WTC11 (cell line): ENCODE measurements around the gene MAST4. TPM values are rescaled to one million over a fixed set of nuclear protein-coding genes. Genes with fewer than 3 reads are reported as not detected.

ENCODE experiments used
- ATAC-seq: fragments of 200-7000 bp; cut with Tn5 transposase; 2 replicates; pipeline ENCODE4 v1.10.0; 2021; ENCODE audit warnings: mild to moderate bottlenecking, moderate library complexity
- CTCF ChIA-PET: fragments of 300-600 bp; sonication (Branson Sonifier 250); formaldehyde crosslinking; loops from one replicate; lab custom pipeline; 2021; ENCODE audit warnings: antibody characterized with exemption; lab: Charles Lee
- POLR2A ChIA-PET: fragments of 350-600 bp; sonication (Branson Sonifier 250); formaldehyde crosslinking; loops from one replicate; lab custom pipeline; 2021; ENCODE audit warnings: antibody characterized with exemption; lab: Charles Lee
- DNase-seq: peaks from one replicate; pipeline ENCODE4 v3.0.0; 2021; ENCODE audit warnings: low spot score
- H3K27ac Mint-ChIP-seq: 2 replicates; pipeline ENCODE4 v1.8.0; 2021; ENCODE audit warnings: mixed read lengths
- H3K27me3 Mint-ChIP-seq: 2 replicates; pipeline ENCODE4 v1.8.0; 2021; ENCODE audit warnings: low read depth, mild to moderate bottlenecking, moderate library complexity, mixed read lengths
- H3K36me3 Mint-ChIP-seq: 2 replicates; pipeline ENCODE4 v1.8.0; 2021; ENCODE audit warnings: mixed read lengths
- H3K4me1 Mint-ChIP-seq: 2 replicates; pipeline ENCODE4 v1.8.0; 2022; ENCODE audit warnings: mixed read lengths
- H3K4me3 Mint-ChIP-seq: 2 replicates; pipeline ENCODE4 v1.8.0; 2021; ENCODE audit warnings: mild to moderate bottlenecking, moderate library complexity, mixed read lengths
- H3K9me3 Mint-ChIP-seq: 2 replicates; pipeline ENCODE4 v1.8.0; 2021; ENCODE audit warnings: mixed read lengths
- HMGA2 ChIP-seq: fragments of 250-450 bp; sonication (Bioruptor Pico); IDR thresholded peaks from 2 replicates; pipeline ENCODE4 v1.4.0; 2021; ENCODE audit warnings: mild to moderate bottlenecking, moderate library complexity
- MYBL2 ChIP-seq: sonication (generic); formaldehyde crosslinking; IDR thresholded peaks from 2 replicates; pipeline ENCODE4 v1.8.1; 2023; ENCODE audit warnings: mild to moderate bottlenecking, moderate library complexity, missing genetic modification reagents
- NR2C2 ChIP-seq: sonication (generic); formaldehyde crosslinking; IDR thresholded peaks from 2 replicates; pipeline ENCODE4 v1.8.0; 2022; ENCODE audit warnings: mild to moderate bottlenecking, missing genetic modification reagents
- RORB ChIP-seq: fragments of 250-450 bp; sonication (Bioruptor Pico); IDR thresholded peaks from 2 replicates; pipeline ENCODE4 v1.9.0; 2021; ENCODE audit warnings: mild to moderate bottlenecking
- SP1 ChIP-seq: sonication (generic); formaldehyde crosslinking; conservative IDR thresholded peaks from 2 replicates; pipeline ENCODE4 v1.8.1; 2022; ENCODE audit warnings: missing genetic modification reagents
- ZNF138 ChIP-seq: sonication (generic); formaldehyde crosslinking; conservative IDR thresholded peaks from 2 replicates; pipeline ENCODE4 v1.8.1; 2022; ENCODE audit warnings: mild to moderate bottlenecking, moderate library complexity, missing genetic modification reagents
- ZNF232 ChIP-seq: sonication (generic); formaldehyde crosslinking; IDR thresholded peaks from 2 replicates; pipeline ENCODE4 v1.8.0; 2022; ENCODE audit warnings: mild to moderate bottlenecking, missing genetic modification reagents
- ZNF317 ChIP-seq: sonication (generic); formaldehyde crosslinking; IDR thresholded peaks from 2 replicates; pipeline ENCODE4 v1.8.1; 2023; ENCODE audit warnings: low read depth, mild to moderate bottlenecking, moderate library complexity, missing genetic modification reagents, borderline replicate concordance
- ZNF671 ChIP-seq: fragments of 250-450 bp; sonication (Bioruptor Pico); IDR thresholded peaks from 2 replicates; pipeline ENCODE4 v1.8.0; 2021; ENCODE audit warnings: mild to moderate bottlenecking
- total RNA-seq: library from RNA; stranded (reverse); gene quantifications from 3 replicates; pipeline ENCODE4 v1.2.3, GENCODE V29; 2021
- TF ChIP-seq, protein P1 (sequence below): fragments of 250-450 bp; sonication (Bioruptor Pico); IDR thresholded peaks from 2 replicates; pipeline ENCODE4 v1.9.0; 2021; ENCODE audit warnings: mild to moderate bottlenecking, borderline replicate concordance
- TF ChIP-seq, protein P2 (sequence below): fragments of 250-450 bp; sonication (Bioruptor Pico); IDR thresholded peaks from 2 replicates; pipeline ENCODE4 v1.8.0; 2021; ENCODE audit warnings: mild to moderate bottlenecking
- TF ChIP-seq, protein P3 (sequence below): sonication (generic); formaldehyde crosslinking; IDR thresholded peaks from 2 replicates; pipeline ENCODE4 v1.8.1; 2022; ENCODE audit warnings: low read depth, missing genetic modification reagents, borderline replicate concordance
- TF ChIP-seq, protein P4 (sequence below): fragments of 250-450 bp; sonication (Bioruptor Pico); conservative IDR thresholded peaks from 2 replicates; pipeline ENCODE4 v1.9.0; 2021; ENCODE audit warnings: mild to moderate bottlenecking
- TF ChIP-seq, protein P5 (sequence below): sonication (generic); formaldehyde crosslinking; IDR thresholded peaks from 2 replicates; pipeline ENCODE4 v1.8.0; 2023; ENCODE audit warnings: missing genetic modification reagents, mild to moderate bottlenecking, borderline replicate concordance
- TF ChIP-seq, protein P6 (sequence below): sonication (generic); formaldehyde crosslinking; IDR thresholded peaks from 2 replicates; pipeline ENCODE4 v1.8.0; 2022; ENCODE audit warnings: mild to moderate bottlenecking, missing genetic modification reagents

Gene MAST4
- total RNA-seq, 1 experiment from 2014 or later: 8.0 TPM

DNA sequence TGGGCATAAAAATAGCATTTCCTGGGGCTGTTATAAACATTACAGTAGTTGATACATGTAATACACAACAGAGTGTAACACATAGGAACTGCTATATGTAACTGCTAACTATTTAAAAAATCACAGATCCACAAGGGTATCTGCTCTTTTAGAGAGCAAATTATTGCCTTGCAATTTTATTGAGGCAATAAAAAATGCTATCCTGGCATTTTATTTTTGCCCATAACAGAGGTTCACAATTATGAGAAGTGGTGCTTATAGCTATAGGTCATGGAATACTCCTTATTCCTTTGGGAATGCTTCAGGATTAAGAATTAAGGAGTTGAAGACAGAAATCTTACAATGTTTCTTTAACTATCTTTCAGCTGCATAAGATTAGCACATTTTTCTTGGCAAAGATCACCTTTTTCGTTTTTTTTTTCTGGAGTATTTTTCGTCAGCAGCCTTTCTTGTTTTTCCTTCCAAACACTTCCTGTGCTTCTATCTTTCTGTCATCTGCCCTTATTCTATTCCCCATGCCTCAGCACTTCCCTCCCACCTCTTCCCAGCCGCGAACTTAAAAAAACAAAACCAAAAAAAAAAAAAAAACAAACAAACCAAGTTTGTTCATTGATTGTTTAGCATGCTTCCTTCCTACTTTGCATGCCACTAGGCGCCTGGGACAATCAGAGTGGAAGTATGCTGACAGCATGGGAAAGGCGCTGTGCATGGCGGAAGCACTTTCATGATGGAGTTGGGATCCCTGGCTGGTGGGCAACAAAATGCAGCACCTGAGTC is 264.2 kb downstream of the MAST4 start:
- Mint-ChIP-seq H3K27me3 (no peaks in the 10 kb centered on the region), H3K9me3 (no peaks in the 10 kb centered on the region), H3K27ac (no peak overlapping the region), H3K36me3 (no peaks in the 10 kb centered on the region), H3K4me3 (no peak overlapping the region), H3K4me1 (peaks cover 40% of the 10 kb centered on the region)
- no peak for TF ChIP-seq ZNF671 (CRISPR knock-in tag)
- no peak for TF ChIP-seq ZNF232 (CRISPR knock-in tag)
- TF ChIP-seq MYBL2 (CRISPR knock-in tag): no peak
- TF ChIP-seq, protein P1, sequence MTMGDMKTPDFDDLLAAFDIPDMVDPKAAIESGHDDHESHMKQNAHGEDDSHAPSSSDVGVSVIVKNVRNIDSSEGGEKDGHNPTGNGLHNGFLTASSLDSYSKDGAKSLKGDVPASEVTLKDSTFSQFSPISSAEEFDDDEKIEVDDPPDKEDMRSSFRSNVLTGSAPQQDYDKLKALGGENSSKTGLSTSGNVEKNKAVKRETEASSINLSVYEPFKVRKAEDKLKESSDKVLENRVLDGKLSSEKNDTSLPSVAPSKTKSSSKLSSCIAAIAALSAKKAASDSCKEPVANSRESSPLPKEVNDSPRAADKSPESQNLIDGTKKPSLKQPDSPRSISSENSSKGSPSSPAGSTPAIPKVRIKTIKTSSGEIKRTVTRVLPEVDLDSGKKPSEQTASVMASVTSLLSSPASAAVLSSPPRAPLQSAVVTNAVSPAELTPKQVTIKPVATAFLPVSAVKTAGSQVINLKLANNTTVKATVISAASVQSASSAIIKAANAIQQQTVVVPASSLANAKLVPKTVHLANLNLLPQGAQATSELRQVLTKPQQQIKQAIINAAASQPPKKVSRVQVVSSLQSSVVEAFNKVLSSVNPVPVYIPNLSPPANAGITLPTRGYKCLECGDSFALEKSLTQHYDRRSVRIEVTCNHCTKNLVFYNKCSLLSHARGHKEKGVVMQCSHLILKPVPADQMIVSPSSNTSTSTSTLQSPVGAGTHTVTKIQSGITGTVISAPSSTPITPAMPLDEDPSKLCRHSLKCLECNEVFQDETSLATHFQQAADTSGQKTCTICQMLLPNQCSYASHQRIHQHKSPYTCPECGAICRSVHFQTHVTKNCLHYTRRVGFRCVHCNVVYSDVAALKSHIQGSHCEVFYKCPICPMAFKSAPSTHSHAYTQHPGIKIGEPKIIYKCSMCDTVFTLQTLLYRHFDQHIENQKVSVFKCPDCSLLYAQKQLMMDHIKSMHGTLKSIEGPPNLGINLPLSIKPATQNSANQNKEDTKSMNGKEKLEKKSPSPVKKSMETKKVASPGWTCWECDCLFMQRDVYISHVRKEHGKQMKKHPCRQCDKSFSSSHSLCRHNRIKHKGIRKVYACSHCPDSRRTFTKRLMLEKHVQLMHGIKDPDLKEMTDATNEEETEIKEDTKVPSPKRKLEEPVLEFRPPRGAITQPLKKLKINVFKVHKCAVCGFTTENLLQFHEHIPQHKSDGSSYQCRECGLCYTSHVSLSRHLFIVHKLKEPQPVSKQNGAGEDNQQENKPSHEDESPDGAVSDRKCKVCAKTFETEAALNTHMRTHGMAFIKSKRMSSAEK: no peak
- no peak for TF ChIP-seq ZNF138
- TF ChIP-seq, protein P2, sequence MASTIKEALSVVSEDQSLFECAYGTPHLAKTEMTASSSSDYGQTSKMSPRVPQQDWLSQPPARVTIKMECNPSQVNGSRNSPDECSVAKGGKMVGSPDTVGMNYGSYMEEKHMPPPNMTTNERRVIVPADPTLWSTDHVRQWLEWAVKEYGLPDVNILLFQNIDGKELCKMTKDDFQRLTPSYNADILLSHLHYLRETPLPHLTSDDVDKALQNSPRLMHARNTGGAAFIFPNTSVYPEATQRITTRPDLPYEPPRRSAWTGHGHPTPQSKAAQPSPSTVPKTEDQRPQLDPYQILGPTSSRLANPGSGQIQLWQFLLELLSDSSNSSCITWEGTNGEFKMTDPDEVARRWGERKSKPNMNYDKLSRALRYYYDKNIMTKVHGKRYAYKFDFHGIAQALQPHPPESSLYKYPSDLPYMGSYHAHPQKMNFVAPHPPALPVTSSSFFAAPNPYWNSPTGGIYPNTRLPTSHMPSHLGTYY (CRISPR knock-in tag): no peak
- TF ChIP-seq, protein P3, sequence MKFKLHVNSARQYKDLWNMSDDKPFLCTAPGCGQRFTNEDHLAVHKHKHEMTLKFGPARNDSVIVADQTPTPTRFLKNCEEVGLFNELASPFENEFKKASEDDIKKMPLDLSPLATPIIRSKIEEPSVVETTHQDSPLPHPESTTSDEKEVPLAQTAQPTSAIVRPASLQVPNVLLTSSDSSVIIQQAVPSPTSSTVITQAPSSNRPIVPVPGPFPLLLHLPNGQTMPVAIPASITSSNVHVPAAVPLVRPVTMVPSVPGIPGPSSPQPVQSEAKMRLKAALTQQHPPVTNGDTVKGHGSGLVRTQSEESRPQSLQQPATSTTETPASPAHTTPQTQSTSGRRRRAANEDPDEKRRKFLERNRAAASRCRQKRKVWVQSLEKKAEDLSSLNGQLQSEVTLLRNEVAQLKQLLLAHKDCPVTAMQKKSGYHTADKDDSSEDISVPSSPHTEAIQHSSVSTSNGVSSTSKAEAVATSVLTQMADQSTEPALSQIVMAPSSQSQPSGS (CRISPR knock-in tag): no peak
- no peak for TF ChIP-seq HMGA2 (CRISPR knock-in tag)
- TF ChIP-seq, protein P4, sequence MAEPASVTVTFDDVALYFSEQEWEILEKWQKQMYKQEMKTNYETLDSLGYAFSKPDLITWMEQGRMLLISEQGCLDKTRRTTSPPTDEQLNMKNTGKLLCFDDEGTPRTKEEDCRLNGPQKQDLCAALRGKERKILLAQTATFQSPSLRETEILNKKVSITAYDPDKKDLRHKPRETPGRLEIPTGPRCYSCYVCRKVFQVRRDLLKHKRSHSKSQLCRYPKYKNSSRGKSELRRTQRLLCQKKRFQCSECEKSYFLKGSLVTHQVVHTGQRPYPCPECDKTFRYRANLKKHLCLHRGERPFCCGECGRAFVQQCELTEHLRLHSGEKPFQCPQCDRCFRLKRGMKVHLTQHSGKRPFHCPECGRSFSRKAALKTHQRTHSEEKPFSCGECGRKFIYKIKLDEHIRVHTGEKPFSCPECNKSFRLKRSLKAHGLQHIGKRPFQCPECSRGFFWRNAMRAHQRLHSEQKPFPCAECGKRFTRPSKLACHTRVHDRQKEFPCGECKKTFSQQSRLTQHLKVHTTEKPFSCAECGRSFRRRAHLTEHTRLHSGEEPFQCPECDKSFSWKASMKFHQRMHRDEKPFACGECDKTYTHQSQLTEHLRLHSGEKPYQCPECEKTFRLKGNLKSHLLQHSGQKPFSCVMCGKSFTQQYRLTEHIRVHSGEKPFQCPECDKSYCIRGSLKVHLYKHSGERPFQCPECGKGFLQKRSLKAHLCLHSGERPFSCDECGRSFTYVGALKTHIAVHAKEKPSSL (CRISPR knock-in tag): no peak
- TF ChIP-seq, protein P5, sequence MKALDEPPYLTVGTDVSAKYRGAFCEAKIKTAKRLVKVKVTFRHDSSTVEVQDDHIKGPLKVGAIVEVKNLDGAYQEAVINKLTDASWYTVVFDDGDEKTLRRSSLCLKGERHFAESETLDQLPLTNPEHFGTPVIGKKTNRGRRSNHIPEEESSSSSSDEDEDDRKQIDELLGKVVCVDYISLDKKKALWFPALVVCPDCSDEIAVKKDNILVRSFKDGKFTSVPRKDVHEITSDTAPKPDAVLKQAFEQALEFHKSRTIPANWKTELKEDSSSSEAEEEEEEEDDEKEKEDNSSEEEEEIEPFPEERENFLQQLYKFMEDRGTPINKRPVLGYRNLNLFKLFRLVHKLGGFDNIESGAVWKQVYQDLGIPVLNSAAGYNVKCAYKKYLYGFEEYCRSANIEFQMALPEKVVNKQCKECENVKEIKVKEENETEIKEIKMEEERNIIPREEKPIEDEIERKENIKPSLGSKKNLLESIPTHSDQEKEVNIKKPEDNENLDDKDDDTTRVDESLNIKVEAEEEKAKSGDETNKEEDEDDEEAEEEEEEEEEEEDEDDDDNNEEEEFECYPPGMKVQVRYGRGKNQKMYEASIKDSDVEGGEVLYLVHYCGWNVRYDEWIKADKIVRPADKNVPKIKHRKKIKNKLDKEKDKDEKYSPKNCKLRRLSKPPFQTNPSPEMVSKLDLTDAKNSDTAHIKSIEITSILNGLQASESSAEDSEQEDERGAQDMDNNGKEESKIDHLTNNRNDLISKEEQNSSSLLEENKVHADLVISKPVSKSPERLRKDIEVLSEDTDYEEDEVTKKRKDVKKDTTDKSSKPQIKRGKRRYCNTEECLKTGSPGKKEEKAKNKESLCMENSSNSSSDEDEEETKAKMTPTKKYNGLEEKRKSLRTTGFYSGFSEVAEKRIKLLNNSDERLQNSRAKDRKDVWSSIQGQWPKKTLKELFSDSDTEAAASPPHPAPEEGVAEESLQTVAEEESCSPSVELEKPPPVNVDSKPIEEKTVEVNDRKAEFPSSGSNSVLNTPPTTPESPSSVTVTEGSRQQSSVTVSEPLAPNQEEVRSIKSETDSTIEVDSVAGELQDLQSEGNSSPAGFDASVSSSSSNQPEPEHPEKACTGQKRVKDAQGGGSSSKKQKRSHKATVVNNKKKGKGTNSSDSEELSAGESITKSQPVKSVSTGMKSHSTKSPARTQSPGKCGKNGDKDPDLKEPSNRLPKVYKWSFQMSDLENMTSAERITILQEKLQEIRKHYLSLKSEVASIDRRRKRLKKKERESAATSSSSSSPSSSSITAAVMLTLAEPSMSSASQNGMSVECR (CRISPR knock-in tag): no peak
- no peak for TF ChIP-seq RORB (CRISPR knock-in tag)
- TF ChIP-seq, protein P6, sequence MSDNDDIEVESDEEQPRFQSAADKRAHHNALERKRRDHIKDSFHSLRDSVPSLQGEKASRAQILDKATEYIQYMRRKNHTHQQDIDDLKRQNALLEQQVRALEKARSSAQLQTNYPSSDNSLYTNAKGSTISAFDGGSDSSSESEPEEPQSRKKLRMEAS (CRISPR knock-in tag): no peak
- no peak for TF ChIP-seq NR2C2 (CRISPR knock-in tag)
- TF ChIP-seq ZNF317 (CRISPR knock-in tag): no peak
- TF ChIP-seq SP1 (CRISPR knock-in tag): no peak
- ATAC-seq (no peak), DNase-seq (peak; percentile 13)
- CTCF ChIA-PET: no interaction called here
- POLR2A ChIA-PET: no interaction called here
